Naive thymus-derived CD8-positive, alpha-beta T cell (primary cell): ENCODE data around the gene MNS1. TPM values are rescaled to one million over a fixed set of nuclear protein-coding genes. Genes with fewer than 3 reads are reported as not detected.
"Not testable (repeated sequence)": the region's sequence is repeated elsewhere in the genome, so short reads cannot be mapped to it uniquely, and the experiment has no call there.

ENCODE experiments used
- ATAC-seq, 2 donors: fragments of 150-1000 bp; cut with Tn5 transposase in 1 of 2; sonication (Bioruptor Pico), chemical (Tn5 transposase) in 1 of 2; 1 replicate in 1 of 2; 2 replicates in 1 of 2; pipeline ENCODE4 v1.10.0; 2021; ENCODE audit warnings: mild to moderate bottlenecking in 2 of 2, moderate library complexity in 2 of 2
- POLR2A ChIA-PET: fragments of 350-600 bp; sonication (Branson Sonifier 250); formaldehyde crosslinking; loops from one replicate; lab custom pipeline; 2021; ENCODE audit warnings: antibody characterized with exemption; lab: Charles Lee
- DNase-seq, 10 donors: peaks; one replicate each; pipeline versions ENCODE4 v3.0.0 to v3.0.0-alpha.2; 2020 to 2022
- H3K27ac Mint-ChIP-seq, 10 donors: one replicate each; pipeline ENCODE4 v1.8.0; 2020 to 2022; ENCODE audit warnings: mild to moderate bottlenecking in 10 of 10, mixed read lengths in 10 of 10, moderate library complexity in 4 of 10, inconsistent platforms in 1 of 10
- H3K27me3 Mint-ChIP-seq, 5 donors: one replicate each; pipeline ENCODE4 v1.8.0; 2021 to 2022; ENCODE audit warnings: mixed read lengths in 5 of 5
- H3K36me3 Mint-ChIP-seq, 3 donors: one replicate each; pipeline ENCODE4 v1.8.0; 2020 to 2022; ENCODE audit warnings: mixed read lengths in 3 of 3, mild to moderate bottlenecking in 2 of 3, inconsistent platforms in 1 of 3
- H3K4me1 Mint-ChIP-seq, 4 donors: one replicate each; pipeline ENCODE4 v1.8.0; 2021 to 2022; ENCODE audit warnings: mixed read lengths in 4 of 4
- H3K4me3 Mint-ChIP-seq, 10 donors: one replicate each; pipeline ENCODE4 v1.8.0; 2020 to 2022; ENCODE audit warnings: mild to moderate bottlenecking in 10 of 10, mixed read lengths in 10 of 10, moderate library complexity in 6 of 10, inconsistent platforms in 1 of 10
- H3K9me3 Mint-ChIP-seq, 9 donors: one replicate each; pipeline ENCODE4 v1.8.0; 2020 to 2022; ENCODE audit warnings: mixed read lengths in 9 of 9, mild to moderate bottlenecking in 3 of 9, inconsistent platforms in 1 of 9, moderate library complexity in 1 of 9
- polyA plus RNA-seq, 3 donors: library from polyadenylated mRNA; unstranded; fragments of 300-500 nt; fragmentation: Illumina TruSeq; gene quantifications; one replicate each; pipeline ENCODE4 v1.2.3, GENCODE V29; 2021
- total RNA-seq, 8 experiments: library from RNA in 2 of 8; stranded (reverse) in 2 of 8; gene quantifications; one replicate each; pipeline ENCODE4 v1.2.3 and lab custom pipeline; 2021 to 2026

Gene MNS1, protein sequence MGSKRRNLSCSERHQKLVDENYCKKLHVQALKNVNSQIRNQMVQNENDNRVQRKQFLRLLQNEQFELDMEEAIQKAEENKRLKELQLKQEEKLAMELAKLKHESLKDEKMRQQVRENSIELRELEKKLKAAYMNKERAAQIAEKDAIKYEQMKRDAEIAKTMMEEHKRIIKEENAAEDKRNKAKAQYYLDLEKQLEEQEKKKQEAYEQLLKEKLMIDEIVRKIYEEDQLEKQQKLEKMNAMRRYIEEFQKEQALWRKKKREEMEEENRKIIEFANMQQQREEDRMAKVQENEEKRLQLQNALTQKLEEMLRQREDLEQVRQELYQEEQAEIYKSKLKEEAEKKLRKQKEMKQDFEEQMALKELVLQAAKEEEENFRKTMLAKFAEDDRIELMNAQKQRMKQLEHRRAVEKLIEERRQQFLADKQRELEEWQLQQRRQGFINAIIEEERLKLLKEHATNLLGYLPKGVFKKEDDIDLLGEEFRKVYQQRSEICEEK
- total RNA-seq: not detected
- polyA plus RNA-seq: not detected
- 0 to 0.98 (median 0.04) reads per million in 6 experiments for total RNA-seq (lab: John Stamatoyannopoulos, UW)

DNA sequence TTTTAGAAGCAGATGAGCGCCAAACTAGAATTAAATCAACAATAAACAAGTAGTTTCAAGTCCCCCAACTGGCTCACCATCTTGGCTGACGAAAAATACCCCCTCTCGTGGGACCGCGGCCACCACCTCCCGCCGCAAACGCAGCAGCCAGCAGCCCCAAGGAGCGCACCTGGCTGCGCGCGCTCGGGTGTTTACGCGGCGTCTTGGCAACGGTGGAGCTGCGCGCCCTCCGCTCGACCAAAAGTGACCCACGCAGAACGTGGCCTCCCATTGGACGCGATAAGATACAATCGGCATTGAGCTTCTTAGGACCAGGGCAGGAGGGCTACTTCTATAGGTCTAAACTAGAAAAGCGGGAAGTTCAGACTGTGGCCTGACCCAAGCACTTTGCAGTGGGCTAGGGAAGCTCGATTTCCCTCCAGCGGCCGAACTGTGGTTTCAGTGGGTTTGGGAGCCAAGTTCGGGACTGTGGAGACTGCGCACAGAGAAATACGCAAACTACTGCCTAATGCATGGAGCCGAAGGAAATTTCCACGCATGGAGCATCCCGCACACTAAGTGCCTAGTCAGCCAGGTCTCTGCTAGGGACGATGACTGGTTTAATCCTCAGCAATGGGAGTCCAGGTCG is at the start of gene MNS1:
Gene MNS1 (minus strand): TSS at position 245 of the 628 bp plus-strand sequence. CDS start 165 bp downstream, at position 80.
- H3K9me3 Mint-ChIP-seq: no peaks in the 10 kb centered on the region
- peaks cover 7 to 26% (median 12%) of the 10 kb centered on the region in 5 donors for H3K27me3 Mint-ChIP-seq
- H3K4me1 Mint-ChIP-seq: peaks cover 15 to 31% (median 29%) of the 10 kb centered on the region in 4 donors
- peak; percentile 86 to 93 for ATAC-seq
- POLR2A ChIA-PET: interaction anchor here (0.7 kb wide), 1 partner anchor 10 kb away, joined by 3 read pairs; no protein-coding TSS in a partner anchor
- no peaks in the 10 kb centered on the region for H3K36me3 Mint-ChIP-seq
- peak within 1 kb of the TSS in 9 of 10 donors; percentile 31 to 88 (median 63) for H3K27ac Mint-ChIP-seq
- DNase-seq: peak; percentile 56 to 82 (median 67)
- peak within 1 kb of the TSS; percentile 75 to 91 (median 88) for H3K4me3 Mint-ChIP-seq

DNA sequence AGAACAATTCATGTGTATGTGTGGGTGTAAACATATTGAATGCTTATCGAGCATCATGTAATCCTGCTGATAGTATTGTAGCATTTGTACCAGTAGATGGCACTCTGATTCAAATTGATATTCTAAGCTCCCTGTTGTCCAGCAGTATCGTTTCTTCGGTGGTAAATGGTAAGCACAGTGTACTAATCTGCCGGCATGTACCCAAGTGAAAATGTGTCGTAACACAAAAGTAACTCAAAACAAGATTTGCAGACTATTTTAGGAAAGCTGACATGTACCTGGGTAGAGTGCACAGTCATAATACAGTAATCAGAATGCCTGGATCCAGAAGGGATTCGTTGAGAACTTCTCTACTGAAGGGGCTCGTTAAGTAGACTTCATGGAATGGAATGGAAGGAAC is 31.7 kb upstream of the MNS1 start:
- no peaks in the 10 kb centered on the region for H3K9me3 Mint-ChIP-seq
- no peaks in the 10 kb centered on the region for H3K36me3 Mint-ChIP-seq
- peak; percentile 49 to 62 for ATAC-seq
- POLR2A ChIA-PET: no interaction called here
- H3K27ac Mint-ChIP-seq: no peak overlapping the region
- peak in 3 of 10 donors; percentile 36 to 45 (median 45) for DNase-seq
- peaks cover 4 to 12% (median 7%) of the 10 kb centered on the region in 5 donors for H3K27me3 Mint-ChIP-seq
- peak overlapping the region in 3 of 10 donors; percentile 2 to 46 (median 3) for H3K4me3 Mint-ChIP-seq
- peaks cover 0 to 7% (median 2%) of the 10 kb centered on the region in 4 donors for H3K4me1 Mint-ChIP-seq

DNA sequence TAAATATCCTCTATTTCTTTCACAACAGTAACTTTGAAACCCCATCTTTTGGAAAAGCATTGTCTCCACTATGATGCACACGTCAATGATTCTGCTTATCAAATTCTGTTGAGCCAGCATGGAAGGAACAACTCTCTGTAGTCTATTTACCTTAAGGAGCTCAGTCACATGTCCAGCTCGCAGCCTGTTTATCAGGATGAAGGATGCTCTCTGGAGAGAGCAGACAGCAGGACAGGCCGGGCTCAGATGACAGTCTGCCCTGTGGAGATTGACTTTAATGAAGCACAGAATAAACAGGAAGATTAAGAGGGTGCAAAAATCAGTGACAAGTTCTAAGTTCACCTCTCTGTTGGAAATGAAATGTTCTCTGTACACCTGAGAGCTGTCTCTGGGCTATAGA is 30.6 kb upstream of the MNS1 start:
- Mint-ChIP-seq H3K4me1 (peaks cover 0 to 7% (median 2%) of the 10 kb centered on the region in 4 donors), H3K9me3 (no peaks in the 10 kb centered on the region), H3K36me3 (no peaks in the 10 kb centered on the region), H3K4me3 (no peak overlapping the region), H3K27me3 (peaks cover 4 to 11% (median 10%) of the 10 kb centered on the region in 5 donors), H3K27ac (no peak overlapping the region)
- ATAC-seq (no peak), DNase-seq (no peak)
- POLR2A ChIA-PET: no interaction called here

DNA sequence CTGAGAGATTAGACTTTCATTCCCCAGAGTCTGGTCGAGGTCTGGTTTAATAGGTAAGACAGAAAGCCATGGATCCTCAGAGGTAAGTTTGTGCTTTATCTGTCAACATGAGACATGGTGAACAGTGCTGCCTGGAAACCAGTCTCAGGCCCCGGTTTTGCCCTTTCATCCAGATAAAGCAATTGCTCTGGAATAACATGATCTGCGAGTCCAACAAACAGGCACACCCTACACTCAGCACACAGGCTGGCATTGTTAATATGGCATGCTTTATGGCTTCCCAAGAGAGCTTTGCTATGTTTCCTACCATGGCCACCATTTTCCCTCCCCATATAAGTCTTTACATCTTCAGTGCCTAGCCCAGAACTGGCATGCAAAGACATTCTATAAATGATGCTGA is 30.1 kb upstream of the MNS1 start:
- H3K27ac Mint-ChIP-seq: no peak overlapping the region
- POLR2A ChIA-PET: no interaction called here
- H3K9me3 Mint-ChIP-seq: no peaks in the 10 kb centered on the region
- H3K27me3 Mint-ChIP-seq: peaks cover 4 to 9% (median 6%) of the 10 kb centered on the region in 5 donors
- H3K4me3 Mint-ChIP-seq: no peak overlapping the region
- ATAC-seq: no peak
- no peaks in the 10 kb centered on the region for H3K36me3 Mint-ChIP-seq
- DNase-seq: no peak
- H3K4me1 Mint-ChIP-seq: peaks cover 0 to 7% (median 2%) of the 10 kb centered on the region in 4 donors

DNA sequence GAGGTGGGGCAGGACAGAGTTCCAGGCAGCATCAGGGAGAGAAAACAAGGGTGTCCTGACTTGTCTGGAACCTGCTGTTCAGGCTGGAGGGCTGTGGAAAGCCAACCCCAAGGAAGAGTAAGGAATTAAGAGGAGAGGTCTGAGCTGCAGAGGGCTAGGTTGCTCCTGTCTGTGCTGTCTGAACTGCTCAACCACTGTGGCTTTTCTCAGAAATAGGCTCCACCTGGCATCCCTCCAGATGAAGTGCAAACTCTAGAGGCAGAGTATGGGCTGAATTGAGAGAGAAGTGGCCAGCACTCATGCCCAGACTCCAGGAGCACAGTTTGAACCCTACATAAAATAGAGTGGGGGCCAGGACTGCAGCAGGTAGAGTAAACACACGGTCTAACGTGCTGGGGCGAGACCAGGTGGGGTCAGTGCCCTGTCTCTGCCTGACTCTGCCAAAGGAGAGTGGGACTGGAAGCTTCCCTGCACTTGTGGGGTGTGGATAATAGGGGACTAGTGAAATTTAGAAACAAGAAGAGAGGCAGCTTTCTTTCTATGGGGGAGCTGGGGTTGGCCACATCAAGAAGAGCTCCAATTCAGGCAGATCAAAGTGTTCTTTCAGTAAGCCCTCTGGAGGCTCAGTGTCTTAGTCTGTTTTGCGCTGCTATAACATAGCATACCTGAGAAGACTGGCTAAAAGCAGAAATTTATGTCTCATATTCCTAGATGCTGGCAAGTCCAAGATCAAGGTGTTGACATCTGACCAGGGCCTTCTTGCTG is 28.0 kb upstream of the MNS1 start:
- ATAC-seq: no peak
- POLR2A ChIA-PET: no interaction called here

DNA sequence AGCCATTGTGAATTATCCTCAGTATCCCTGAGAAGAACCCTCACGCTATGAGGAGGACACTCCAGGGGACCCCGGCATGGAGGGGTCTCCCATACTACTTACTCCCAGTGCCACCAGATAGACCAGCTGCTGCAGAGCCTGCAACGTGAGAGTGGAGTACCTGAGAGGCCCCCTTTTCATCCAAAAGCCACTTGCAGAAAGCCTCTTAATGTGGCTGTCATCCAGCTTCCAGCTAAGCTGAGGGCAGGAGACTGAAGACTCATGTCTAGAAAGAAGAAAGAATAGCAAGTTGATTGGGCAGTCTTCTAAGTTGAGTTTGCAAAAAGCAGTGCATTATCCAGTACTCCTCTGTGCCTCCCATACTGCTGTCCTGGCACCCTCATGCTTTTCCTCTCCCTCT is 27.3 kb upstream of the MNS1 start:
- POLR2A ChIA-PET: no interaction called here
- Mint-ChIP-seq H3K27me3 (peaks cover 0 to 14% (median 8%) of the 10 kb centered on the region in 5 donors), H3K27ac (no peak overlapping the region), H3K9me3 (no peaks in the 10 kb centered on the region), H3K4me3 (no peak overlapping the region), H3K4me1 (peaks cover 0 to 7% (median 2%) of the 10 kb centered on the region in 4 donors), H3K36me3 (no peaks in the 10 kb centered on the region)
- DNase-seq (no peak), ATAC-seq (no peak)

More for the DNA sequence above, 28.0 kb upstream of the MNS1 start:
- no peak for DNase-seq
- Mint-ChIP-seq H3K36me3 (no peaks in the 10 kb centered on the region), H3K27me3 (peaks cover 0 to 8% (median 5%) of the 10 kb centered on the region in 5 donors), H3K4me3 (no peak overlapping the region), H3K9me3 (no peaks in the 10 kb centered on the region), H3K4me1 (peaks cover 0 to 7% (median 2%) of the 10 kb centered on the region in 4 donors), H3K27ac (peak overlapping the region in 2 of 10 donors; percentile 34 to 87)

DNA sequence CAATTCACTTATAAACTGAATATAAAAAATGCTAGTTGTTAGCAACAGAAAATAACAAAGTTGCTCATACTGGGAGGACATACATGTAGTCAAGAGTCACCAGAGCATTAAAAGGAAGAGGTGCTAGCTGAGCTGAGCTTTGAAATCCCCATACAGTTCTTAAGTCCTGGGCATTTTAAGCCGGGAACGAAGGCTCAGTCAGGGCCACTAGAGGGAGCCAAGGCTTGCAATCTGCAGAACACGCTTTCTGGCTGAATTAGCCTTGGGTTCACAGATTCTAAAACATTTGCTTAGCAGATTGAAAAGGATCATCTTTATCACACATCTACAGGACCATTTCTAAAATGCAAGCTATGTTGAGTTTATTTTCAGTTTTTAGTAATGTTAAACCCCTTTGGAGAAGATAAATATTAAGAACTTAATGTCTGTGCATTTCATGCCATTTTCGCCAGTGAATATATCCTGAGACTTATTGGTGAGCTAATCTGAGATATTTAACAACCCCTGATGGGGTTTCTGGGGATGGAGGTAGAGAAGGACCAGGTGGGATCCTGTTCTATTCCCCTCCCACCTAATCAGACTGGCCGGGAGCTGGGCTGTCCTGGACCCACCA is 26.3 kb upstream of the MNS1 start:
- no peak overlapping the region for H3K4me3 Mint-ChIP-seq
- H3K27ac Mint-ChIP-seq: no peak overlapping the region
- peaks cover 0 to 3% (median 0%) of the 10 kb centered on the region in 4 donors for H3K4me1 Mint-ChIP-seq
- H3K27me3 Mint-ChIP-seq: peaks cover 0 to 11% (median 8%) of the 10 kb centered on the region in 5 donors
- H3K36me3 Mint-ChIP-seq: no peaks in the 10 kb centered on the region
- POLR2A ChIA-PET: no interaction called here
- DNase-seq (peak in 8 of 10 donors; percentile 14 to 47 (median 39)), ATAC-seq (peak; percentile 56 to 59)
- no peaks in the 10 kb centered on the region for H3K9me3 Mint-ChIP-seq

DNA sequence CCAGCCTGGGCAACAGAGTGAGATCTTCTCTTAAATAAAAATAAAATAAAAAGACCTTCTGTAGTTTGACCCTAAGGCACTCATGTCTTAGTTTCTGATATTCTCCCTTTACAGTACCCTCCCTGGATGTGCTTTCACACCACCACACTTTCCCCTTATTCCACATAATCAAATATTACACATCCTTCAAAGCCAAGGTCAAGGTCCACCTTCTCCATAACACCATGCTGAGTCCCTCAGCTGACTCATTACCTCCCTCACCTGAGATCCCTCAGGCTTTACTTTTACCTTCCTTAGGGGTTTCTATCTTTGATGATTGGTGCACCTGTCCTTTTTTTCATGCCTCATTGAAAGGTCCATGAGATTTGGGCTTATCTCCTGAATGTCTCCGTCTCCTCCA is 25.5 kb upstream of the MNS1 start:
- no peak for ATAC-seq
- peaks cover 0 to 12% (median 8%) of the 10 kb centered on the region in 5 donors for H3K27me3 Mint-ChIP-seq
- H3K9me3 Mint-ChIP-seq: no peaks in the 10 kb centered on the region
- DNase-seq: no peak
- H3K27ac Mint-ChIP-seq: no peak overlapping the region
- POLR2A ChIA-PET: no interaction called here
- no peaks in the 10 kb centered on the region for H3K36me3 Mint-ChIP-seq
- no peak overlapping the region for H3K4me3 Mint-ChIP-seq
- H3K4me1 Mint-ChIP-seq: peaks cover 0 to 3% (median 0%) of the 10 kb centered on the region in 4 donors

DNA sequence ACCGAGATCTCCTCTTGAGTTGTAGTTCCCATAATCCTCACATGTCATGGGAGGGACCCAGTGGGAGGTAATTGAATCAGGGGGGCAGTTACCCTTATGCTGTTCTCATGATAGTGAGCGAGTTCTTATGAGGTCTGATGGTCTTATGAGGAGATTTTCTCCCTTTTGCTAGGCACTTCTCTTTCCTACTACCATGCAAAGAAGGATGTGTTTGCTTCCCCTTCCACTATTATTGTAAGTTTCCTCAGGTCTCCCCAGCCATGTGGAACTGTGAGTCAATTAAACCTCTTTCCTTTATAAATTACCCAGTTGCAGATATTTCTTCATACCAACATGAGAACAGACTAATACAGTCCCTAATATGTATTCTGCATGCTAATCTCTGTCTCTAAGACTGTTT is 21.3 kb upstream of the MNS1 start:
- H3K9me3 Mint-ChIP-seq, H3K4me1 Mint-ChIP-seq, H3K4me3 Mint-ChIP-seq, DNase-seq, H3K36me3 Mint-ChIP-seq, H3K27ac Mint-ChIP-seq, POLR2A ChIA-PET, ATAC-seq: not testable (repeated sequence)
- peaks cover 0 to 12% (median 8%) of the 10 kb centered on the region in 5 donors for H3K27me3 Mint-ChIP-seq

DNA sequence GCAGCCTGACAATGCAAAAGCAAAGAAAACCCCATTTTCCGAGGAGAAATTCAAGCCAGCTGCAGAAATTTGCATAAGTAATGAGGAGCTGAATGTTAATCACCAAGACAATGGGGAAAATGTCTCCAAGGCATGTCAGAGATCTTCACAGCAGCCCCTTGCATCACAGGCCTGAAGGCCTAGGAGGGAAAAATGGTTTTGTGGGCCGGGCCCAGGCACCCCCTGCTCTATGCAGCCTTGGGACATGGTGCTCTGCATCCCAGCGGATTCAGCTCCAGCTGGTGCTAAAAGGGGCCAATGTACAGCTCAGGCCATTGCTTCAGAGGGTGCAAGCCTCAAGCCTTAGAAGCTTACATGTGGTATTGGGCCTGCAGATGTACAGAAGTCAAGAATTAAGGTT is 20.5 kb upstream of the MNS1 start:
- POLR2A ChIA-PET, H3K36me3 Mint-ChIP-seq, H3K27ac Mint-ChIP-seq, DNase-seq, H3K4me3 Mint-ChIP-seq, ATAC-seq, H3K9me3 Mint-ChIP-seq, H3K4me1 Mint-ChIP-seq: not testable (repeated sequence)
- H3K27me3 Mint-ChIP-seq: peaks cover 0 to 12% (median 6%) of the 10 kb centered on the region in 5 donors

DNA sequence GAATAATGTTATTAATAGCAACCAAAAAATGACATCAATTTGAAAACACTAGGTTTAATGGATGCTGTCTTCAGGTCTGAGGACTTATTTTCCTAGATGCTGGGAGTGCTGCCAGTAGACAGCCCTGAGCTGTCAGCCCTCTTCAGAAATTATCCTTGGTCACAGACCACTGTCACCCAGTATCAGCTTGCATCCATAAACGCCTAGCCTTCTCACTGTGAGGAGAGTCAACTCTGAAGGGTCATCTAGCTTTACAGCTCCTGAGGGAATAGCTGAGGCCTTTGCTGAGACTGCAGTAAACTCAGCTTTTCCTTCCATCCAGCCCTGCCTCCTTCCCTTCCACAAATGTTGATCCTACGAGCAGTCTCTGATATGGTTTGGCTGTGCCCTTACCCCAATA is 19.4 kb upstream of the MNS1 start:
- H3K4me3 Mint-ChIP-seq: no peak overlapping the region
- H3K27ac Mint-ChIP-seq: no peak overlapping the region
- H3K9me3 Mint-ChIP-seq: peaks cover 0 to 9% (median 2%) of the 10 kb centered on the region in 9 donors
- POLR2A ChIA-PET: no interaction called here
- H3K4me1 Mint-ChIP-seq: no peaks in the 10 kb centered on the region
- ATAC-seq (no peak), DNase-seq (no peak)
- H3K36me3 Mint-ChIP-seq: peaks cover 0 to 10% (median 0%) of the 10 kb centered on the region in 3 donors
- peaks cover 2 to 12% (median 7%) of the 10 kb centered on the region in 5 donors for H3K27me3 Mint-ChIP-seq

DNA sequence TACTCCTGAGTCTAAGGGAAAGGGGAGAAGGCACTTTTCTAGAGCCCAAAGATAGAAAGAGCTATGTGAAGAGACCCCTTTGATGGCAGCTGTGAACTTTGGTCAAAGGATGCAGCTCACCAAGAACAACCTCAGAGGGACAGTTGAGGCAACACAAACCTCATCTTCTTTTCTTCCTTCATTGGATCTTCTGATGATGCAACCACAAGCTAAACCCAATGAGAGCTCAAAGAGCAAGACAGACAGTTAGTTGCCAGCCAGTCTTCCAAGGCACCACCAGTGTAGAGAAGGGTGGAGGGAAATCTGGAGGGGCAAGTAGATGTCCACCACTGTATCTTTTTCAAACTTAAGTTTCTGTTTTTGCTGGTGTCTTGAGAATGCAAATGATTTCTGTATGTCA is 10.4 kb upstream of the MNS1 start:
- Mint-ChIP-seq H3K4me1 (no peaks in the 10 kb centered on the region), H3K27me3 (peaks cover 0 to 9% (median 2%) of the 10 kb centered on the region in 5 donors), H3K36me3 (peaks cover 0 to 12% (median 0%) of the 10 kb centered on the region in 3 donors), H3K9me3 (peaks cover 0 to 13% (median 3%) of the 10 kb centered on the region in 9 donors), H3K4me3 (no peak overlapping the region), H3K27ac (no peak overlapping the region)
- ATAC-seq (no peak), DNase-seq (no peak)
- POLR2A ChIA-PET: no interaction called here
